ENCODE measurements around the gene FRMPD2. TPM values are rescaled to one million over a fixed set of nuclear protein-coding genes. Genes with fewer than 3 reads are reported as not detected.

The FRMPD2 gene
- polyA plus RNA-seq, 1 donor from 2014 or later, result 0.14 TPM

- no peaks in the 10 kb centered on the region for H3K27me3 ChIP-seq (ENCODE audit: insufficient read depth, low read depth, low read length)
- no peaks in the 10 kb centered on the region for H3K79me2 ChIP-seq (replicated peaks; ENCODE audit: insufficient read depth, low read length)
- TF ChIP-seq CTCF (IDR thresholded peaks at IDR 0.05; ENCODE audit: poor library complexity, severe bottlenecking) (no peak), REST (IDR thresholded peaks at IDR 0.05; ENCODE audit: borderline replicate concordance) (no peak), TAF1 (IDR thresholded peaks at IDR 0.05; ENCODE audit: low read depth) (no peak), SMC3 (conservative IDR thresholded peaks at IDR 0.05; ENCODE audit: poor library complexity) (no peak), MXI1 (conservative IDR thresholded peaks at IDR 0.05; ENCODE audit: poor library complexity, severe bottlenecking) (no peak), EP300 (conservative IDR thresholded peaks at IDR 0.05; ENCODE audit: poor library complexity, severe bottlenecking) (no peak), POLR2AphosphoS5 (IDR thresholded peaks at IDR 0.05) (no peak), RAD21 (conservative IDR thresholded peaks at IDR 0.05) (no peak), EZH2 (IDR thresholded peaks at IDR 0.05; ENCODE audit: borderline replicate concordance, insufficient read depth, low read length, poor library complexity, severe bottlenecking) (no peak)
- no peaks in the 10 kb centered on the region for H3K9me2 ChIP-seq (ENCODE audit: insufficient read depth, low read length)
- H4K20me1 ChIP-seq (ENCODE audit: insufficient read depth), result no peaks in the 10 kb centered on the region
- H3K4me2 ChIP-seq (ENCODE audit: low read length), result no peak overlapping the region
- no peaks in the 10 kb centered on the region for H3F3A ChIP-seq (ENCODE audit: insufficient read depth, low read length, poor library complexity, severe bottlenecking)
- H3K9me3 ChIP-seq (ENCODE audit: low read length), result no peaks in the 10 kb centered on the region
- H3K27ac ChIP-seq (ENCODE audit: low read length), result no peak overlapping the region
- no peaks in the 10 kb centered on the region for H3K36me3 ChIP-seq (ENCODE audit: insufficient read depth, low read length)
- no peak overlapping the region for H3K4me3 ChIP-seq (ENCODE audit: low read length)
- H2AFZ ChIP-seq (ENCODE audit: low read depth, low read length), result no peak overlapping the region
- H3K9ac ChIP-seq (ENCODE audit: low read length), result no peak overlapping the region
Measured at GRCh38 chr10:48211777-48212176, 62.7 kb downstream of the FRMPD2 start.

GRCh38 chr10:48210966-48211365 is 63.5 kb downstream of the FRMPD2 start:
- no peak overlapping the region for H3K4me2 ChIP-seq (ENCODE audit: low read length)
- H3K27ac ChIP-seq (ENCODE audit: low read length), result no peak overlapping the region
- no peak for TF ChIP-seq EP300 (conservative IDR thresholded peaks at IDR 0.05; ENCODE audit: poor library complexity, severe bottlenecking)
- no peak for TF ChIP-seq RAD21 (conservative IDR thresholded peaks at IDR 0.05)
- no peak for TF ChIP-seq MXI1 (conservative IDR thresholded peaks at IDR 0.05; ENCODE audit: poor library complexity, severe bottlenecking)
- TF ChIP-seq POLR2AphosphoS5 (IDR thresholded peaks at IDR 0.05), result no peak
- TF ChIP-seq SMC3 (conservative IDR thresholded peaks at IDR 0.05; ENCODE audit: poor library complexity), result no peak
- TF ChIP-seq TAF1 (IDR thresholded peaks at IDR 0.05; ENCODE audit: low read depth), result no peak
- no peak for TF ChIP-seq CTCF (IDR thresholded peaks at IDR 0.05; ENCODE audit: poor library complexity, severe bottlenecking)
- TF ChIP-seq REST (IDR thresholded peaks at IDR 0.05; ENCODE audit: borderline replicate concordance), result no peak
- TF ChIP-seq EZH2 (IDR thresholded peaks at IDR 0.05; ENCODE audit: borderline replicate concordance, insufficient read depth, low read length, poor library complexity, severe bottlenecking), result no peak
- no peak overlapping the region for H3K4me3 ChIP-seq (ENCODE audit: low read length)
- H3K36me3 ChIP-seq (ENCODE audit: insufficient read depth, low read length), result no peaks in the 10 kb centered on the region
- no peak overlapping the region for H3K9ac ChIP-seq (ENCODE audit: low read length)
- H3K9me3 ChIP-seq (ENCODE audit: low read length), result no peaks in the 10 kb centered on the region
- H4K20me1 ChIP-seq (ENCODE audit: insufficient read depth), result no peaks in the 10 kb centered on the region
- no peaks in the 10 kb centered on the region for H3K79me2 ChIP-seq (replicated peaks; ENCODE audit: insufficient read depth, low read length)
- H2AFZ ChIP-seq (ENCODE audit: low read depth, low read length), result no peak overlapping the region
- no peaks in the 10 kb centered on the region for H3K9me2 ChIP-seq (ENCODE audit: insufficient read depth, low read length)
- H3K27me3 ChIP-seq (ENCODE audit: insufficient read depth, low read depth, low read length), result no peaks in the 10 kb centered on the region
- no peaks in the 10 kb centered on the region for H3F3A ChIP-seq (ENCODE audit: insufficient read depth, low read length, poor library complexity, severe bottlenecking)
